NCI-H1694 treated with DMSO at 0.1 percent for 48 hours (cell line): ENCODE measurements around the gene MBP.

ENCODE experiments used
- DNase-seq: peaks from one replicate; lab custom pipeline; 2025; lab: John Stamatoyannopoulos, UW

The MBP gene

DNA sequence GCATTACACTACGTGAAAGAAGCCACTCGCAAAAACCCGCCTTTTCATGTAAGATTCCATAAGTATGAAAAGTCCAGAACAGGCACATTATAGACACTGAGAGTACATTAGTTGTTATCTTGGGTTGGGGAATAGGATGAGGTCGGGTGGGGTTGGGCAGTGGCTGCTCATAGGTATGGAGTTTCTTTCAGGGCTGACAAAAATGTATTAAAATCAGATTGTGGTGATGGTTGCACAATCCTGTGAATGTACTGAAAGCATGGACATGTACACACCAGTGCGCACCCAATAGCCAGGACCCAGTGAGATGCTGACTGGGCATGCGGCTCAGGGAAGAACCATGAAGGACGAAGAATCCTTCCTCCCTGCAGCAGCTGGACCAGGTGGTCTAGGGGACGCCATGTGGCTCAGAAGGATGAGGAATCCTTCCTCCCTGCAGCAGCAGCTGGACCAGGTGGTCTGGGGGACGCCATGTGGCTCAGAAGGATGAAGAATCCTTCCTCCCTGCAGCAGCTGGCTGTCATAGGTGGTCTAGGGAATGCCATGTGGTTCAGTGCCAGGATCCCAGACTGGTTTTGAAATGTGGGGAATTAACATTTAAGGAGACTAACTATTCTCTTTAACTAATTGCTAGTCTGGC lies 50.1 kb downstream of the MBP start:
- no peak for DNase-seq

- DNase-seq = no peak
Measured at GRCh38 chr18:77081390-77081778, 51.2 kb downstream of the MBP start.

GRCh38 chr18:77079954-77080682 lies 52.5 kb downstream of the MBP start:
- peak; percentile 5 for DNase-seq

DNA sequence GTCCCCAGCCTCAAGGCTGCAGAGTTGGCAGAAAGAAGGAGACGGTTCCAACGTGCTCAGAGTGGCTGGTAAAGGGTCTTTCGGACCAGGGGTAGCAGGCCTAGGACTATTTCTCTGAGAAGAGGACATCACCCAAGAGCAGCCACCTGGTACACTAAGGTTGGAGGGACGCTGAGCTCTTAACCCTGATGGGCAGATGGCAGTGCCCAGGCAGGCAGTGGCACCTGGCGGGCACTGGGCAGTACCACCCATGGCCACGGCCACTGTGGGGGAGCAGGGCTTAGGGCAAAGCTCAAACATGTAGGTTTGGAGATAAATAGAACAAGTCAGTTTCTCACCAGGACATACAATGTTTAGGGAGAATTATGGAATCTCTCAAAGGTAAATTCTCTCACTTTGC lies 53.5 kb downstream of the MBP start:
- no peak for DNase-seq

DNA sequence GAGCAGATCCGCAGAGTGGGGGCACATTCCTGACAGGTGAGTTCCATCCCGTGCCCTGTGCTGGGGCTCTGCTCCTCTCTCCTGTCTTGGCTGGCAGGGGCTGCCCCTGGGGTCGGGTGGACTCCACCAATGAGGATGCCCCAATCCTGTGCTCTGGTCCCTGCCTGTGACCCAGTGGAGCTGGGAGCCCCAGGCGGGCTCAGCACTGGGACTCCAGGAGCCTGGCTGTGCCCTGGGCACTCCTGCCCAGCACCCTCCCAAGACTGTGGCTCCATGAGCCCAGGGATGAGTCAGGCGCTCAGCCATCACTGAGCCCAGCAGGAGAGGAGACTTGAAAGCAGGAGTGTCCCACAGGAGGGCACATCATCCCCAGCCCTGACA lies 53.9 kb downstream of the MBP start:
- no peak for DNase-seq

- no peak for DNase-seq
Measured at GRCh38 chr18:77077941-77078689, 54.5 kb downstream of the MBP start.

GRCh38 chr18:77077401-77077800 lies 55.2 kb downstream of the MBP start:
- no peak for DNase-seq

- no peak for DNase-seq
Measured at GRCh38 chr18:77076111-77076510, 56.5 kb downstream of the MBP start.

- no peak for DNase-seq
Measured at GRCh38 chr18:77074431-77074830, 58.2 kb downstream of the MBP start.

DNA sequence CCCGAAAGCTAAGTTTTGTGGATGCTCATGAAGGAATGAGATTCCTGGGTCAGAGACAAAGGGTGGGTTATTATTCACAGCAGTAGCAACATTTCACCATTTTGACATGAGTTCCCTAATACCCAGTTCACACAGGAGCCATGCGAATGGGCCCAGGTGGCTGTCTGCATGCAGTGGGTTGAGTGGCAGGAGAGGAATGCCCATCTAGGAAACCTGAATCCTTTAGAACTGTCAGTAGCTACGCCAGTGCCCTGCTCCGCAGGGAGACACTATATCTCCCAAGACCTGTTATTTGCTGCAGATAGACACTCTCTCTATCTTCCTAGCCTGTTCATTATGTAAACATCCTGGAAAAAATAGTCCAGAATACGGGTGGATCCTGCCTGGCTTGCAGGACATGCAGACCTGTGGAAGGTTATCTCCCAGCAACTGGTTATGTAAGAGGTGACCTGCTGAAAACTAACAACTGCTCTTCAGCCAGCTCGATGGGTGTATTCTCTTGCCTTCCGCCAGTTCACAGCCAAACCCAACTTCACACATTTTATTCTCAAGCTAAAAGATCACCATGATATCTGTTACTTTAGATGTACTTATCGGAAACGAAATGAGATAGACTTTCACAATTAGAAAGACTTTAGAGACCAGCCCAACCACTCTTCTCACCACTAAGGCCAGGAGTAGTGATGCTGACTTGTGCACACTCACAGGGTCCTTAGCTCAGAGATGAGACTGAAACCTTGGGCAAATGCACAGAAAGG lies 59.1 kb downstream of the MBP start:
- no peak for DNase-seq

- no peak for DNase-seq
Measured at GRCh38 chr18:77072566-77072965, 60.0 kb downstream of the MBP start.

DNA sequence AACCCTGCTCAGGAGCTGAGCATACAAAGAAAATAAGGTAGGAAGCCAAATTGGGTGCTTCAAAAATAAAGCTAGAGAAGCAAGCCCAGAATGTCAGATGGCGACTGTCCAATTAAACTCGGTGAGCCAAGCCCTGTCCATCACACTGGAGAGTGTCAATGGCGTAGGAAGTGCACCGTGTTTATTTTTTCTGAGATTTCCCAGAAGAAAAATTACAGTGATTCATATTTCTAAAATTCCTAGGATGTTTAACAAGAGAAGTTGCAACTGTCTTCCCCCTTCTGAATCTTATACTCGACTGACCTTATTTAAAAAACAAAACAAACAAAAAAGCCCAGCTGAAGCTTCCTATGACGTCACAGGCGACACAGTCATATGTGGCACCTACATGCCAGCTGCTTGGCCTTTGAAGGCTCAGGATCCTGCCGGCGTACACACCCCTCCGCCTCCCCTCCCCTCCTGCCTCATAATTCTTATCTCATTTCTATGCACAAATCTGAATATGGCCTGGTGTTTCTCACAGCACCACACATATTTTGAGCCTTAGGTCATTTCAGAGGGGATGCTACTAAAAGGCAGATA lies 60.8 kb downstream of the MBP start:
- DNase-seq = no peak

GRCh38 chr18:77071061-77071460 lies 61.5 kb downstream of the MBP start:
- DNase-seq = no peak

DNA sequence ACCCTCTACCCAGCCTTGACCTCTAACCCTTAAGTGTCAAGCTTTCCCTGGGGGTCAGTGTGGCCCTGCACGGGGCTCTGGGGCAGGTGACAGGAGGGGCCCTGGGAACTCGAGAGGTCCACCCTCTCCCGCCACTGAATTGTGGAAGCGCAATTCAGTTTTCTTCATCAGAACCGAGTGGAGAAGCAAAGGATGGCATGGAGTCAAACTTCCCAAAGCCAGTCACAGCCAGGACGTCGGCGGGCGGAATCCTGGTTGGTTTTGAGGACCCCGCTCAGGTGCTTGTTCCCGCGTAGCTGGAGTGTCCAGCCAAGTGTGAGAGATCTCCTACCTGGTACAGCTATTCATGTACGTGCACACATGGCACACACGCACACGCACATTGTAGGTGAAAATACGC lies 62.0 kb downstream of the MBP start:
- DNase-seq = no peak

- no peak for DNase-seq
Measured at GRCh38 chr18:77069931-77070330, 62.7 kb downstream of the MBP start.

DNA sequence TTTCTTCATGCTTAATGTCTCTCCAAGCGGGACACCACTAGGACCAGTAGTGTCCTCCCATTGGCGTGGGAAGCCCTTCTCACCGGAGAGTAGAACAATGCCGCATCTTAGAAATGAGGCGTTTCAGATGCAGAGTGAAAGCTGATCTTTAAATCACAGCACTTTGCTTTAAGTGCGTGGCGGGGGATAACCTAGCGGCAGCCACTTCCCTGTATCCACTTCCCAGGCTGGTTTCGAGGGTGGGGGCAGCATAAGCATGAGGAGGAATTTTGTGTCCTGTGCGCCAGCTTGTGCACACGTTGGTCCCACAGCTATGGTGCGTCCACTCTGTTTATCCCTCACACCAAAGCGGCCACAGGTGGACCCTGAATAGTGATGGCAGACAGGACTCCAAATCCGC lies 63.1 kb downstream of the MBP start:
- DNase-seq = no peak

DNA sequence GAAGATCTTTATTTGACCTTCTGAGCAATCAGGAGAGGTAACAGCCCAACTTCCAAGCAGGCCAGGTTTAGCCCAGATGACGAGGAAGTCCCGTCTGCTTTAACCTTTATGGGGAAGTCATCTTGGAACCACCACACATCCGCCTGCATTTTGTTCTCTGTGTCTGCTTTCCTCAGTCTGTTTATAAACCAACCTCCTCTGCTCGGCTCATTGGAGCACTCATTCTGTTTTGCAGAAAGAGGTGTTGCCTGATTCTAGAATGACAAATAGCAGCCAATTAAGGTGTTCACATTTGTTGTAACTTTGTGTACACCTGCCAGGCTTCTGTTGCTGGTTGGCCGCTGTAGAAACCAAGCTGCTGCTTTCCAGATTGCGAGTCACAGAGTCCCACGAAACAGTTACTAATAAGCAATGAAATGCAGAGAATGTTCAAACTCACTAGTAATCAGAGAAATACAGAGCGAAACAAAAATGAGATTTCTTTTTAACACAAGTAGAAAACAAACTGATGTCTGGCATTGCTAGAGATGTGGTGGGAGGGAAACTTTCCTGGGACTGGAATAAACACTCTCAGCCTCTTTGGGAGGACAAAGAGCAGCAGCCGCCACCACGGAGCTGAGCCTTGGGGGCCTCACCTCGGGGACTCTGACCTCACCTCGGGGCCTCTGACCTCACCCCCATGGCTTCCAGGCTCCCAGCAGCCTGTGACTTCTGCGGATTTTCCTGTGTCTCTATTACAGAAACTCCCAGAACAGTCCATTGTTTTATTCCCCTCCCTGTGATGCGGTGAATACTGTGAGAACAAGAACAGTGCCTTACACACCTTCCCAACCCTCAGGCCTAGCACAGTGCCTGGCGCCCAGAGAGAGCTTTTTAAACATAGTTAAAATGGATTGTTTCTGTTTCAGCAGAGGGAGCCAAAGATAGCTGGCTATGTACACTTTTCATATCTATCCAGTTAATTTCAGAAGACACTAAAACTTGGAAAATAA lies 64.0 kb downstream of the MBP start:
- no peak for DNase-seq

- DNase-seq = no peak
Measured at GRCh38 chr18:77067291-77068061, 65.1 kb downstream of the MBP start.

DNA sequence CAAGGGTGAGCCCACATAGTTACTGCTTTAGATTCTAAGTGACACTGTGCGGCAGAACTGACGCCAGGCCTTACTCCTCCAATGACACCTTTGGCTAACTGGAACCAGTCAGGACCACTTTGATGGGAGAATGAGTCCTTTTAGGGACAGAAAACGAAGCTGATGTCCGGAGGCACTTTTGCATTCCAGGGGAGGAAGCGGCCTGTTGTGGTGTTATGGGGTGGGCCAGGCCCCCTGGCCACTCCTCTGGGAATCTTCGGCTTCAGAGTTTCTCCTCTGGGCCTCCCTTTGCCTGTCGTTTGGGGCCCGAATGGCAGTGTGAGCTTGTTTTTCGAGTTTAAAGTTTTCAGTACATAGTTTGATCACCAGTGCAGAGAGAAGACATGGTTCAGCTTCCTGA lies 65.9 kb downstream of the MBP start:
- DNase-seq = no peak

DNA sequence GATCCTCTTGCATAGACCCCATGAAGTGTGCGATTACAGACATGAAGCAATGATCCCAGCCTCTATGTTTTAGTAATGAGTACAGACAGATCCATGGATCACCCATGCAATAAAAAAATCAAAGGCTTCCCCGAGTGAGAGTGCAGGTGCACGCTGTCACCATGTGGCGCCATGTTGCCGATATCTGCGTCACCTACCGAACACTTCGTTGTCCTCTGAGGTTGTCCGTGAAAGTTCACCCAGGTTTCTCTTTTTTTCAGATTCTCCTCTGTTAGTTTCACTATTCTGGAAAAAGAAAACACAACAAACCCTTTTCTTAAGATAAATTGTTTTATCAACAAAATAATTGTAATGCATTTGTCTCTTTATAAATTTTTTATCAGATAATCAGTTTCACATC lies 66.5 kb downstream of the MBP start:
- DNase-seq = no peak
